Astrocyte (in vitro differentiated cells and primary cell): ENCODE data around the gene SFTPA2. TPM values are rescaled to one million over a fixed set of nuclear protein-coding genes. Genes with fewer than 3 reads are reported as not detected.

Source experiments
- DNase-seq: peaks from one replicate; pipeline ENCODE4 v3.0.0-alpha.2; 2010; ENCODE audit warnings: low read depth
- FAIRE-seq: peaks from 2 replicates; lab custom pipeline; 2011; peaks lifted over from hg19 to GRCh38; lab: Jason Lieb, UNC
- H2AFZ ChIP-seq: 2 replicates; pipeline ENCODE4 v1.6.0; 2012; ENCODE audit warnings: low read depth, low read length, inconsistent platforms
- H3K27ac ChIP-seq: 2 replicates; pipeline ENCODE4 v1.5.1; 2011; ENCODE audit warnings: low read depth, low read length, inconsistent platforms
- H3K27me3 ChIP-seq: 2 replicates; pipeline ENCODE4 v1.6.0; 2011; ENCODE audit warnings: low read length, inconsistent platforms; ENCODE audit not compliant: insufficient read depth
- H3K36me3 ChIP-seq: 2 replicates; pipeline ENCODE4 v1.5.1; 2011; ENCODE audit warnings: low read length, inconsistent platforms; ENCODE audit not compliant: insufficient read depth
- H3K4me1 ChIP-seq: 2 replicates; pipeline ENCODE4 v1.5.1; 2011; ENCODE audit warnings: low read length, inconsistent platforms; ENCODE audit not compliant: insufficient read depth
- H3K4me2 ChIP-seq: 2 replicates; pipeline ENCODE4 v1.6.0; 2012; ENCODE audit warnings: low read length, inconsistent platforms
- H3K4me3 ChIP-seq: 2 replicates; pipeline ENCODE4 v1.5.1; 2011; ENCODE audit warnings: low read depth, mild to moderate bottlenecking, low read length, inconsistent platforms; ENCODE audit not compliant: insufficient read depth
- H3K79me2 ChIP-seq: 2 replicates; pipeline ENCODE4 v1.6.0; 2012; ENCODE audit warnings: mild to moderate bottlenecking, low read length, inconsistent platforms; ENCODE audit not compliant: insufficient read depth
- H3K9ac ChIP-seq: 2 replicates; pipeline ENCODE4 v1.6.0; 2012; ENCODE audit warnings: mild to moderate bottlenecking, low read length, inconsistent platforms
- H3K9me3 ChIP-seq: 2 replicates; pipeline ENCODE4 v1.5.1; 2012; ENCODE audit warnings: low read depth, mild to moderate bottlenecking, low read length, inconsistent platforms; ENCODE audit not compliant: insufficient read depth
- H4K20me1 ChIP-seq: 2 replicates; pipeline ENCODE4 v1.6.0; 2012; ENCODE audit warnings: low read length, inconsistent platforms; ENCODE audit not compliant: insufficient read depth
- H3K27ac Mint-ChIP-seq: one replicate; pipeline ENCODE4 v1.8.0; 2021; ENCODE audit warnings: mild to moderate bottlenecking, mixed read lengths; ENCODE audit not compliant: unreplicated experiment
- H3K27me3 Mint-ChIP-seq: one replicate; pipeline ENCODE4 v1.8.0; 2021; ENCODE audit warnings: low read depth, mixed read lengths; ENCODE audit not compliant: unreplicated experiment
- H3K36me3 Mint-ChIP-seq: one replicate; pipeline ENCODE4 v1.8.0; 2021; ENCODE audit warnings: low read depth, mixed read lengths; ENCODE audit not compliant: unreplicated experiment
- H3K4me1 Mint-ChIP-seq: one replicate; pipeline ENCODE4 v1.8.0; 2021; ENCODE audit warnings: low read depth, mixed read lengths; ENCODE audit not compliant: unreplicated experiment
- H3K4me3 Mint-ChIP-seq: one replicate; pipeline ENCODE4 v1.8.0; 2021; ENCODE audit warnings: mild to moderate bottlenecking, moderate library complexity, mixed read lengths; ENCODE audit not compliant: unreplicated experiment
- H3K9me3 Mint-ChIP-seq: one replicate; pipeline ENCODE4 v1.8.0; 2021; ENCODE audit warnings: mild to moderate bottlenecking, mixed read lengths; ENCODE audit not compliant: unreplicated experiment
- EZH2 ChIP-seq: IDR thresholded peaks from 2 replicates; pipeline ENCODE4 v1.6.1; 2012; ENCODE audit warnings: mild to moderate bottlenecking, low read length, inconsistent platforms; ENCODE audit not compliant: insufficient read depth
- total RNA-seq: library from RNA; stranded (reverse); gene quantifications from 2 replicates; pipeline ENCODE4 v1.2.1, GENCODE V29; 2021
- TF ChIP-seq, protein P1 (sequence below): IDR thresholded peaks from 2 replicates; pipeline ENCODE4 v1.5.1; 2011; ENCODE audit warnings: low read depth, mild to moderate bottlenecking, inconsistent platforms, low read length, moderate library complexity; ENCODE audit not compliant: insufficient read depth

SFTPA2 gene
- total RNA-seq, 1 donor from 2014 or later, result not detected

DNA sequence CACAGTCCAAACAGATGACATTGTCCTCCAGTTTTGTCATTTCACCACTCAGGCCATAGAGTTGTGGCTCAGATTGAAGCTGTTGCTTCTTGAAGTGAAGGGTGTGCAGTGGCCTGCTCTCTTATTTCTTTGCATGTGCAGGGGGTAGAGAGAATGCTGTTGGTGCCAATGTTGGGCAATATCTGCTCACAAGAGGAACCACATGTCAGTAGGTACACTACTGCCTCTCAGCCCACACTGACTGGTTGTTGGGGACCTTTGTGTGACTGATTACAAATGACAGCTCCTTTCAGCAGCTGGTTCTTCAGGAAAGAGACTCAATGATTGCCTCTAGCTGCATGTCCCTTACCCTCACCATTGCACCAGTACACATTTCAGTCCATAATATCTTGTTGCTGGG, 28.6 kb upstream of the SFTPA2 start:
- H3K9me3 ChIP-seq, result no peaks in the 10 kb centered on the region
- TF ChIP-seq, protein P1, sequence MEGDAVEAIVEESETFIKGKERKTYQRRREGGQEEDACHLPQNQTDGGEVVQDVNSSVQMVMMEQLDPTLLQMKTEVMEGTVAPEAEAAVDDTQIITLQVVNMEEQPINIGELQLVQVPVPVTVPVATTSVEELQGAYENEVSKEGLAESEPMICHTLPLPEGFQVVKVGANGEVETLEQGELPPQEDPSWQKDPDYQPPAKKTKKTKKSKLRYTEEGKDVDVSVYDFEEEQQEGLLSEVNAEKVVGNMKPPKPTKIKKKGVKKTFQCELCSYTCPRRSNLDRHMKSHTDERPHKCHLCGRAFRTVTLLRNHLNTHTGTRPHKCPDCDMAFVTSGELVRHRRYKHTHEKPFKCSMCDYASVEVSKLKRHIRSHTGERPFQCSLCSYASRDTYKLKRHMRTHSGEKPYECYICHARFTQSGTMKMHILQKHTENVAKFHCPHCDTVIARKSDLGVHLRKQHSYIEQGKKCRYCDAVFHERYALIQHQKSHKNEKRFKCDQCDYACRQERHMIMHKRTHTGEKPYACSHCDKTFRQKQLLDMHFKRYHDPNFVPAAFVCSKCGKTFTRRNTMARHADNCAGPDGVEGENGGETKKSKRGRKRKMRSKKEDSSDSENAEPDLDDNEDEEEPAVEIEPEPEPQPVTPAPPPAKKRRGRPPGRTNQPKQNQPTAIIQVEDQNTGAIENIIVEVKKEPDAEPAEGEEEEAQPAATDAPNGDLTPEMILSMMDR, result no peak
- no peak for TF ChIP-seq EZH2
- H3K4me2 ChIP-seq, result no peak overlapping the region
- Mint-ChIP-seq H3K4me3 (no peak overlapping the region), H3K27ac (no peak overlapping the region), H3K9me3 (peaks cover 1% of the 10 kb centered on the region), H3K4me1 (no peaks in the 10 kb centered on the region), H3K27me3 (peaks cover 43% of the 10 kb centered on the region), H3K36me3 (peaks cover 5% of the 10 kb centered on the region)
- FAIRE-seq, result no peak
- no peak overlapping the region for H3K27ac ChIP-seq
- no peaks in the 10 kb centered on the region for H3K4me1 ChIP-seq
- H3K79me2 ChIP-seq, result no peaks in the 10 kb centered on the region
- H3K27me3 ChIP-seq, result peaks cover 3% of the 10 kb centered on the region
- no peak overlapping the region for H3K9ac ChIP-seq
- no peak overlapping the region for H2AFZ ChIP-seq
- no peaks in the 10 kb centered on the region for H3K36me3 ChIP-seq
- no peak overlapping the region for H3K4me3 ChIP-seq
- no peak for DNase-seq
- no peaks in the 10 kb centered on the region for H4K20me1 ChIP-seq

DNA sequence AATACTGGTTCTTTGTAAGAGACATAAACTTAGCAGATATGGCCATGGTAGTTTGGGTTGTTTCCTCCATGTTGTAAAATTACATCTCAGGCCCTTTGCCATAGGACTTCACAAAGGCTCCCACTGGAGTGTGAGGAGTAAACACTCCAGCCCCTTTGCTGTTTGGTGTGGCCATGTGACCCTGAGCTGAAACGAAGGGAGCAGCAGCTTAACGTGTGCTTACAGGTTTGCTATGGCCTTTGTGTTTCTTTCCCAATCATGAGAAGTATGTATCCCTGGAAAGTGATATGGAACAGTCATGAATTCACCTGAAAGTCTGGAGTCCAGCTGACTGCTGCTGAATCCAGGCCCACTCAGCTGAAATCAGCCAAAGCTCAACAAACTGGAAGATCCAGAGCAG, 26.7 kb upstream of the SFTPA2 start:
- Histone ChIP-seq H3K9me3 (no peaks in the 10 kb centered on the region), H3K27ac (no peak overlapping the region), H3K27me3 (peaks cover 3% of the 10 kb centered on the region), H3K4me3 (no peak overlapping the region), H3K4me1 (no peaks in the 10 kb centered on the region), H3K9ac (no peak overlapping the region), H3K4me2 (no peak overlapping the region), H2AFZ (no peak overlapping the region), H3K36me3 (no peaks in the 10 kb centered on the region), H4K20me1 (no peaks in the 10 kb centered on the region), H3K79me2 (no peaks in the 10 kb centered on the region)
- no peak for DNase-seq
- Mint-ChIP-seq H3K36me3 (peaks cover 5% of the 10 kb centered on the region), H3K4me1 (no peaks in the 10 kb centered on the region), H3K9me3 (peaks cover 1% of the 10 kb centered on the region), H3K4me3 (no peak overlapping the region), H3K27ac (no peak overlapping the region), H3K27me3 (peaks cover 41% of the 10 kb centered on the region)
- TF ChIP-seq, protein P1, result no peak
- no peak for TF ChIP-seq EZH2
- no peak for FAIRE-seq

DNA sequence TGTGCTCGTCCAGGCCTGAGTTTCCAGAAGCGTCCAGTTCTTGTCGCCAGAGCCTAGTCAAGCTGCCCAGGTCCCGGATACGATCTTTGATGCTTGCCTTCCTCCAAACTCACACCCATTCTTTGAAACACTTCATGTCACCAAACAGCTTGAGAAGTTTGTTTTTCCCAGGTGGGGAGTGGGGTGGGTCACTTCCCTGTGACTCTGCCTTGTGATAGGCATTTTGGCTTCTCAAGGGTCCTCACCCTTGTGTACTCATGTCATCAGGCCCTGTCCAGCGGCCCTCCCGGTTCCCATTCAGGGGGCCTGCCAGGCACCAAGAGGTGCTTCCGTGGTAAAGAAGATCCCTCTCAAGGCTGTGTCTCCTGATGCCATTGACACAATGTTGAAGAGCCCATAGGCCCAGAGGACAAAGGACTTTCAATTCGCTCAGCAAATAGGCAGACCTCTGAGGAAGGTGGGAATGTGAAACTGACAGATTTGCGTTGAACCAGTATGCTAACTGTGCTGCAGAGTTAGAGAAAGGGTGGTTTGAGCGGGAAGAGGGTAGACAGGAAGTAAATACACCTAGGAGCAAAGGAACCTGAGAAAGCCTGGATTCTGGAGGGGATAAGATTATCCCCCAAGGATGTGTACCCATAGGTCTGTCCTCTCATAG, 25.8 kb upstream of the SFTPA2 start:
- peaks cover 1% of the 10 kb centered on the region for H3K9me3 Mint-ChIP-seq
- Histone ChIP-seq H2AFZ (no peak overlapping the region), H3K27ac (no peak overlapping the region), H3K4me1 (no peaks in the 10 kb centered on the region), H4K20me1 (no peaks in the 10 kb centered on the region), H3K9me3 (no peaks in the 10 kb centered on the region), H3K79me2 (no peaks in the 10 kb centered on the region), H3K36me3 (no peaks in the 10 kb centered on the region), H3K4me2 (no peak overlapping the region), H3K27me3 (peaks cover 3% of the 10 kb centered on the region), H3K4me3 (no peak overlapping the region), H3K9ac (no peak overlapping the region)
- no peak overlapping the region for H3K4me3 Mint-ChIP-seq
- no peak for TF ChIP-seq EZH2
- TF ChIP-seq, protein P1, result no peak
- H3K27ac Mint-ChIP-seq, result no peak overlapping the region
- peaks cover 40% of the 10 kb centered on the region for H3K27me3 Mint-ChIP-seq
- DNase-seq, result no peak
- FAIRE-seq, result no peak
- no peaks in the 10 kb centered on the region for H3K4me1 Mint-ChIP-seq
- H3K36me3 Mint-ChIP-seq, result peaks cover 5% of the 10 kb centered on the region
